MM.1S (cell line): ENCODE data around the gene RGS13.

Experiments
- EZH2phosphoT487 ChIP-seq: fragments of 300-600 bp; sonication (generic); IDR thresholded peaks from 2 replicates; pipeline ENCODE4 v1.6.1; 2018; ENCODE audit warnings: antibody characterized with exemption, low read length
- TF ChIP-seq, protein P1 (sequence below): fragments of 300-600 bp; sonication (generic); IDR thresholded peaks from 2 replicates; pipeline ENCODE4 v1.5.1; 2016; ENCODE audit warnings: antibody characterized with exemption, low read length, mixed read lengths

DNA sequence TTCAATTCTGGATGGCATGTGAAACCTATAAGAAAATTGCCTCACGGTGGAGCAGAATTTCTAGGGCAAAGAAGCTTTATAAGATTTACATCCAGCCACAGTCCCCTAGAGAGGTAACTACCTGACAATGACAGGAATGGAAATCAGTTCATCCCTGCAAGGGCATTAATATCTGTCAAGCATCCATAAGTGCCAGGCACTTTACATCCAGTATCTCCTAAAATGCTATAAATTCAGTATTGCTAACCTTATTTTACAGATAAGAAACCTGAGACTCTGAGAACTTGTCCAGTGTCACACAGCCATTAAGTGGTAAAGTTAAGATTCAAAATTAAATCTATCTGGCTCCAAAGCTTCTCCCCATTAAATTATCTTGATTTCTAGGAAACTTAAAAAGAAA, 22.3 kb downstream of the RGS13 start:
- TF ChIP-seq EZH2phosphoT487 = no peak
- TF ChIP-seq, protein P1, sequence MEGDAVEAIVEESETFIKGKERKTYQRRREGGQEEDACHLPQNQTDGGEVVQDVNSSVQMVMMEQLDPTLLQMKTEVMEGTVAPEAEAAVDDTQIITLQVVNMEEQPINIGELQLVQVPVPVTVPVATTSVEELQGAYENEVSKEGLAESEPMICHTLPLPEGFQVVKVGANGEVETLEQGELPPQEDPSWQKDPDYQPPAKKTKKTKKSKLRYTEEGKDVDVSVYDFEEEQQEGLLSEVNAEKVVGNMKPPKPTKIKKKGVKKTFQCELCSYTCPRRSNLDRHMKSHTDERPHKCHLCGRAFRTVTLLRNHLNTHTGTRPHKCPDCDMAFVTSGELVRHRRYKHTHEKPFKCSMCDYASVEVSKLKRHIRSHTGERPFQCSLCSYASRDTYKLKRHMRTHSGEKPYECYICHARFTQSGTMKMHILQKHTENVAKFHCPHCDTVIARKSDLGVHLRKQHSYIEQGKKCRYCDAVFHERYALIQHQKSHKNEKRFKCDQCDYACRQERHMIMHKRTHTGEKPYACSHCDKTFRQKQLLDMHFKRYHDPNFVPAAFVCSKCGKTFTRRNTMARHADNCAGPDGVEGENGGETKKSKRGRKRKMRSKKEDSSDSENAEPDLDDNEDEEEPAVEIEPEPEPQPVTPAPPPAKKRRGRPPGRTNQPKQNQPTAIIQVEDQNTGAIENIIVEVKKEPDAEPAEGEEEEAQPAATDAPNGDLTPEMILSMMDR = no peak
